Measurements from ENCODE around the gene WDFY2.

- TF ChIP-seq, protein P1, sequence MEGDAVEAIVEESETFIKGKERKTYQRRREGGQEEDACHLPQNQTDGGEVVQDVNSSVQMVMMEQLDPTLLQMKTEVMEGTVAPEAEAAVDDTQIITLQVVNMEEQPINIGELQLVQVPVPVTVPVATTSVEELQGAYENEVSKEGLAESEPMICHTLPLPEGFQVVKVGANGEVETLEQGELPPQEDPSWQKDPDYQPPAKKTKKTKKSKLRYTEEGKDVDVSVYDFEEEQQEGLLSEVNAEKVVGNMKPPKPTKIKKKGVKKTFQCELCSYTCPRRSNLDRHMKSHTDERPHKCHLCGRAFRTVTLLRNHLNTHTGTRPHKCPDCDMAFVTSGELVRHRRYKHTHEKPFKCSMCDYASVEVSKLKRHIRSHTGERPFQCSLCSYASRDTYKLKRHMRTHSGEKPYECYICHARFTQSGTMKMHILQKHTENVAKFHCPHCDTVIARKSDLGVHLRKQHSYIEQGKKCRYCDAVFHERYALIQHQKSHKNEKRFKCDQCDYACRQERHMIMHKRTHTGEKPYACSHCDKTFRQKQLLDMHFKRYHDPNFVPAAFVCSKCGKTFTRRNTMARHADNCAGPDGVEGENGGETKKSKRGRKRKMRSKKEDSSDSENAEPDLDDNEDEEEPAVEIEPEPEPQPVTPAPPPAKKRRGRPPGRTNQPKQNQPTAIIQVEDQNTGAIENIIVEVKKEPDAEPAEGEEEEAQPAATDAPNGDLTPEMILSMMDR (IDR thresholded peaks at IDR 0.05): no peak
- no peak for TF ChIP-seq EP300 (IDR thresholded peaks at IDR 0.05)
- TF ChIP-seq POLR2A (IDR thresholded peaks at IDR 0.05): no peak
- TF ChIP-seq POLR2AphosphoS5 (IDR thresholded peaks at IDR 0.05): no peak
Observed at GRCh38 chr13:51538591-51539179, 45.6 kb upstream of the WDFY2 start.

Data from upper lobe of left lung (tissue), 4 donors.